ENCODE measurements around the gene HBG2. TPM values are rescaled to one million over a fixed set of nuclear protein-coding genes. Genes with fewer than 3 reads are reported as not detected.

Gene HBG2
- total and polyA plus RNA-seq, 2 of the 13 experiments (the other 11 are each of a cell fraction or from before 2014, with no cell fraction given) = not detected

GRCh38 chr11:5233307-5233706, 21.3 kb downstream of the HBG2 start:
- BruUV-seq (replicated peaks) = no TSS peak
- intact Hi-C loops (cut with micrococcal nuclease; ENCODE audit: unreplicated experiment) = no loop called here
- ATAC-seq = no peak
- no peak overlapping the region for H3K9ac ChIP-seq (ENCODE audit: insufficient read depth, low read depth, low read length)
- H2AFZ ChIP-seq (ENCODE audit: low read length) = no peak overlapping the region
- no peak for FAIRE-seq
- DNase-seq (ENCODE audit: low spot score) = no peak
- in situ Hi-C loops (cut with HindIII; ENCODE audit: extremely low pct_ligation_motif_present, low pct_unique_long_range_greater_than_20kb) = no loop called here
- WGBS (ENCODE audit: low lambda C conversion rate) = 0% methylated on average over 1 of the region's 1 CpG
- CTCF ChIA-PET (ENCODE audit: low intra/inter-chr PET ratio, low total read pairs) = no interaction called here
- H3K36me3 ChIP-seq (replicated peaks in 1 of 2; ENCODE audit: control insufficient read depth in 1 of 2, insufficient read depth in 2 of 2, low read length in 2 of 2) = no peaks in the 10 kb centered on the region
- no peaks in the 10 kb centered on the region for H3K27me3 ChIP-seq (ENCODE audit: control insufficient read depth in 1 of 2, insufficient read depth in 2 of 2, low read length in 2 of 2)
- no peak overlapping the region for H3K27ac ChIP-seq (ENCODE audit: extremely low read length, insufficient read depth, low read length)
- no peaks in the 10 kb centered on the region for H3K4me1 ChIP-seq (ENCODE audit: insufficient read depth, low read length)
- no peaks in the 10 kb centered on the region; the same call in 1 of the 2 replicates for H4K20me1 ChIP-seq (ENCODE audit: insufficient read depth, low read length)
- no peak overlapping the region for H3K4me3 ChIP-seq (replicated peaks in 1 of 3; ENCODE audit: insufficient read depth in 1 of 3, low read depth in 2 of 3, low read length in 3 of 3)
- POLR2A ChIA-PET = no interaction called here
- H3K4me2 ChIP-seq (ENCODE audit: low read depth, low read length) = no peak overlapping the region
- TF ChIP-seq SAP130 (CRISPR knock-in tag; IDR thresholded peaks at IDR 0.05; ENCODE audit: low read depth) (no peak), ZSCAN31 (CRISPR knock-in tag; IDR thresholded peaks at IDR 0.05; ENCODE audit: low read depth) (no peak), ZNF543 (CRISPR knock-in tag; IDR thresholded peaks at IDR 0.05) (no peak), ZNF30 (CRISPR knock-in tag; IDR thresholded peaks at IDR 0.05) (no peak), ZNF549 (CRISPR knock-in tag; IDR thresholded peaks at IDR 0.05) (no peak), EZH2 (conservative IDR thresholded peaks at IDR 0.05; ENCODE audit: low read depth, low read length) (no peak), ZNF878 (CRISPR knock-in tag; IDR thresholded peaks at IDR 0.05) (no peak), ZNF441 (CRISPR knock-in tag; IDR thresholded peaks at IDR 0.05; ENCODE audit: borderline replicate concordance) (no peak), CERS6 (CRISPR knock-in tag; IDR thresholded peaks at IDR 0.05) (no peak), PHF20 (CRISPR knock-in tag; IDR thresholded peaks at IDR 0.05) (no peak), DRAP1 (CRISPR knock-in tag; IDR thresholded peaks at IDR 0.05) (no peak), ZBTB20 (CRISPR knock-in tag; IDR thresholded peaks at IDR 0.05; ENCODE audit: borderline replicate concordance, low read depth) (no peak), THAP11 (CRISPR knock-in tag; IDR thresholded peaks at IDR 0.05) (no peak), MTA1 (CRISPR knock-in tag; IDR thresholded peaks at IDR 0.05; ENCODE audit: borderline replicate concordance) (no peak), ZNF563 (CRISPR knock-in tag; IDR thresholded peaks at IDR 0.05) (no peak), HINFP (CRISPR knock-in tag; IDR thresholded peaks at IDR 0.05; ENCODE audit: low read depth) (no peak), HDAC2 (CRISPR knock-in tag; IDR thresholded peaks at IDR 0.05) (no peak), TMF1 (CRISPR knock-in tag; IDR thresholded peaks at IDR 0.05; ENCODE audit: low read depth) (no peak)
- no peaks in the 10 kb centered on the region for H3K79me2 ChIP-seq (ENCODE audit: insufficient read depth, low read length)
- no peaks in the 10 kb centered on the region for H3K9me3 ChIP-seq (ENCODE audit: low read length)
